C4-2B (cell line): ENCODE measurements around the gene RBM25.

Experiments
- H3K27ac ChIP-seq: fragments of 450-650 bp; 2 replicates; pipeline ENCODE4 v1.5.1; 2017
- CTCF ChIP-seq: fragments of 450-650 bp; conservative IDR thresholded peaks from 2 replicates; pipeline ENCODE4 v1.5.1; 2017; ENCODE audit warnings: mild to moderate bottlenecking
- ZFX ChIP-seq: fragments of 450-650 bp; IDR thresholded peaks from 2 replicates; pipeline ENCODE4 v1.6.1; 2017

RBM25 gene

GRCh38 chr14:73069585-73069984 is 11.3 kb downstream of the RBM25 start:
- no peak overlapping the region for H3K27ac ChIP-seq
- TF ChIP-seq CTCF (no peak), ZFX (no peak)

GRCh38 chr14:73091044-73091443 is 32.7 kb downstream of the RBM25 start:
- TF ChIP-seq CTCF (no peak), ZFX (no peak)
- no peak overlapping the region for H3K27ac ChIP-seq

GRCh38 chr14:73097421-73097820 is 39.1 kb downstream of the RBM25 start:
- H3K27ac ChIP-seq, result no peak overlapping the region
- no peak for TF ChIP-seq ZFX
- no peak for TF ChIP-seq CTCF

GRCh38 chr14:73100334-73100733 is 42.0 kb downstream of the RBM25 start:
- H3K27ac ChIP-seq, result no peak overlapping the region
- TF ChIP-seq CTCF, result no peak
- TF ChIP-seq ZFX, result no peak

GRCh38 chr14:73102806-73103497 is 44.6 kb downstream of the RBM25 start:
- no peak for TF ChIP-seq CTCF
- no peak for TF ChIP-seq ZFX
- peak overlapping the region; percentile 18 for H3K27ac ChIP-seq

- no peak for TF ChIP-seq ZFX
- no peak for TF ChIP-seq CTCF
Measured at GRCh38 chr14:73105050-73105449, 46.7 kb downstream of the RBM25 start.

GRCh38 chr14:73105727-73106126 is 47.4 kb downstream of the RBM25 start:
- no peak overlapping the region for H3K27ac ChIP-seq
- TF ChIP-seq ZFX (no peak), CTCF (no peak)

More at GRCh38 chr14:73105050-73105449, 46.7 kb downstream of the RBM25 start:
- no peak overlapping the region for H3K27ac ChIP-seq
